ENCODE measurements around the gene GUCA2A.

Gene GUCA2A

GRCh38 chr1:42158189-42158588 is 6.4 kb downstream of the GUCA2A start:
- no peaks in the 10 kb centered on the region for H3K36me3 ChIP-seq (ENCODE audit: insufficient read depth, low read length)
- H3K9me3 ChIP-seq (ENCODE audit: low read length) = peaks cover 6% of the 10 kb centered on the region
- no peaks in the 10 kb centered on the region for H3K27me3 ChIP-seq (ENCODE audit: insufficient read depth, low read length)
- H3K4me3 ChIP-seq (ENCODE audit: low read length) = no peak overlapping the region
- H2AFZ ChIP-seq (ENCODE audit: low read depth, low read length) = no peak overlapping the region
- H3K4me1 ChIP-seq (ENCODE audit: insufficient read depth, low read length) = no peaks in the 10 kb centered on the region

DNA sequence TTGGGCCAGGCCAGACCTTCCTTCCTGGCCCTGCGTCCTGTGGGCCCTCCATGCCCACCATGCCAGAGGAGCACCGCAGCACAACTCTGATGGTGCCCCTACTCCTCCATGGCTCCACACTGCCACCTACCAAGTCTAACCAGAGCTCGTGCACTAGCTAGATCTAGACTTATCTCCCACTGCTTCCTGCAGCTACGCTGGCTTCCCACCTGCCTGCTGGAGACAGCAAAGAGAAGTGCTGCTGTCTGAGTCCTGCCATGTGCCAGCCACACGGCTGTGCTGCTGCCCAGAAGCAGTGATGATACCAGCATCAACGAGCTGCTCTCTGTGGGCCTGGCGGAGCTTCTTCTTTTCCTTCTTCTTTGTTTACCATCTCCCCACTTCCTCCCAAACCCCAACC is 6.9 kb downstream of the GUCA2A start:
- Histone ChIP-seq H3K27me3 (ENCODE audit: insufficient read depth, low read length) (peaks cover 2% of the 10 kb centered on the region), H3K9me3 (ENCODE audit: low read length) (peaks cover 6% of the 10 kb centered on the region), H2AFZ (ENCODE audit: low read depth, low read length) (no peak overlapping the region), H3K4me3 (ENCODE audit: low read length) (no peak overlapping the region), H3K36me3 (ENCODE audit: insufficient read depth, low read length) (no peaks in the 10 kb centered on the region), H3K4me1 (ENCODE audit: insufficient read depth, low read length) (no peaks in the 10 kb centered on the region)

GRCh38 chr1:42155362-42155761 is 9.2 kb downstream of the GUCA2A start:
- Histone ChIP-seq H3K36me3 (ENCODE audit: insufficient read depth, low read length) (no peaks in the 10 kb centered on the region), H3K4me3 (ENCODE audit: low read length) (no peak overlapping the region), H3K9me3 (ENCODE audit: low read length) (peaks cover 2% of the 10 kb centered on the region), H3K4me1 (ENCODE audit: insufficient read depth, low read length) (no peaks in the 10 kb centered on the region), H3K27me3 (ENCODE audit: insufficient read depth, low read length) (peaks cover 2% of the 10 kb centered on the region), H2AFZ (ENCODE audit: low read depth, low read length) (no peak overlapping the region)

DNA sequence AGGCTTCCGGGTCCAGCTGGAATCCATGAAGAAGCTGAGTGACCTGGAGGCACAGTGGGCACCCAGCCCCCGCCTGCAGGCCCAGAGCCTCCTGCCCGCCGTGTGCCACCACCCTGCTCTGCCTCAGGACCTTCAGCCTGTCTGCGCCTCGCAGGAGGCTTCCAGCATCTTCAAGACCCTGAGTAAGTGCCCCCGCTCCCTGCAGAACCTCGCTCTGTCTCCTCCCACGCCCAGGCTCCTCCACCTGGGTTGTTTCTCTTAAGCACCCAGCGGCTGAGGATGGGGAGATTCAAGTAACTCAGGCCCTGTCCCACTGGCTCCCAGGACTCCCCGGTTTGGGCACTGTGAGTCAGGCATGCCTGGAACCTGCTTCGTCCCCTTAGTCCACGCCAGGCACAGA is 9.9 kb downstream of the GUCA2A start:
- peaks cover 2% of the 10 kb centered on the region for H3K9me3 ChIP-seq (ENCODE audit: low read length)
- no peaks in the 10 kb centered on the region for H3K4me1 ChIP-seq (ENCODE audit: insufficient read depth, low read length)
- H3K27me3 ChIP-seq (ENCODE audit: insufficient read depth, low read length) = peaks cover 2% of the 10 kb centered on the region
- H2AFZ ChIP-seq (ENCODE audit: low read depth, low read length) = no peak overlapping the region
- H3K36me3 ChIP-seq (ENCODE audit: insufficient read depth, low read length) = no peaks in the 10 kb centered on the region
- no peak overlapping the region for H3K4me3 ChIP-seq (ENCODE audit: low read length)

- Histone ChIP-seq H3K4me3 (ENCODE audit: low read length) (no peak overlapping the region), H2AFZ (ENCODE audit: low read depth, low read length) (no peak overlapping the region), H3K36me3 (ENCODE audit: insufficient read depth, low read length) (no peaks in the 10 kb centered on the region), H3K4me1 (ENCODE audit: insufficient read depth, low read length) (no peaks in the 10 kb centered on the region), H3K27me3 (ENCODE audit: insufficient read depth, low read length) (peaks cover 2% of the 10 kb centered on the region), H3K9me3 (ENCODE audit: low read length) (peaks cover 2% of the 10 kb centered on the region)
Observed at GRCh38 chr1:42153624-42154023, 10.9 kb downstream of the GUCA2A start.

- H3K27me3 ChIP-seq (ENCODE audit: insufficient read depth, low read length) = peaks cover 2% of the 10 kb centered on the region
- H3K36me3 ChIP-seq (ENCODE audit: insufficient read depth, low read length) = no peaks in the 10 kb centered on the region
- no peaks in the 10 kb centered on the region for H3K4me1 ChIP-seq (ENCODE audit: insufficient read depth, low read length)
- peaks cover 2% of the 10 kb centered on the region for H3K9me3 ChIP-seq (ENCODE audit: low read length)
- no peak within 1 kb of the TSS for H3K4me3 ChIP-seq (ENCODE audit: low read length)
- no peak within 1 kb of the TSS for H2AFZ ChIP-seq (ENCODE audit: low read depth, low read length)
Observed at GRCh38 chr1:42152907-42153600, 11.5 kb downstream of the GUCA2A start, which contains the start of gene GUCA2B. TSS of gene GUCA2B (plus strand) at chr1:42153410. CDS start at chr1:42153451, 41 bp downstream.

GRCh38 chr1:42152119-42152518 is 12.4 kb downstream of the GUCA2A start:
- H3K9me3 ChIP-seq (ENCODE audit: low read length) = peaks cover 2% of the 10 kb centered on the region
- H3K27me3 ChIP-seq (ENCODE audit: insufficient read depth, low read length) = peaks cover 2% of the 10 kb centered on the region
- no peaks in the 10 kb centered on the region for H3K4me1 ChIP-seq (ENCODE audit: insufficient read depth, low read length)
- H3K36me3 ChIP-seq (ENCODE audit: insufficient read depth, low read length) = no peaks in the 10 kb centered on the region
- no peak overlapping the region for H3K4me3 ChIP-seq (ENCODE audit: low read length)
- H2AFZ ChIP-seq (ENCODE audit: low read depth, low read length) = no peak overlapping the region

DNA sequence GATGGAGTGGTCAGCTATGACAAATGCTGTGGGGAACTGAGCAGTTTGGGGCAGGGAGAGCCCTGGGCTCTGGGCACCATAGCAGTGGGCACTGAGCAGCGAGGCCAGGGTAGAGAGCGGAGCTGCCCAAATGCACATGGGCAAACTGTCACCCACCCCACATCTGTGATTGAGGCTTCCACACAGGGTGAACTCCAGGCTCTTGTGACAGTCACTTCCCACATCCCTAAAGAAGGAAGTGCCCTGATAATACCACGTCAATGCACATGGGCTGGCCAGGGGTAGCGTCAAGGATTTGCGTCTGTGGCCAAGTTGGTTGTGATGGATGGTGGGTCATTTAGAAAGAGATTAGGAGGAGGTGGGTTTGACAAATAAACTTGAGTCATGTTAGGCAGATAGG is 13.9 kb downstream of the GUCA2A start:
- no peak overlapping the region for H3K4me3 ChIP-seq (ENCODE audit: low read length)
- H3K36me3 ChIP-seq (ENCODE audit: insufficient read depth, low read length) = no peaks in the 10 kb centered on the region
- no peaks in the 10 kb centered on the region for H3K4me1 ChIP-seq (ENCODE audit: insufficient read depth, low read length)
- no peak overlapping the region for H2AFZ ChIP-seq (ENCODE audit: low read depth, low read length)
- H3K9me3 ChIP-seq (ENCODE audit: low read length) = peaks cover 2% of the 10 kb centered on the region
- H3K27me3 ChIP-seq (ENCODE audit: insufficient read depth, low read length) = peaks cover 2% of the 10 kb centered on the region

DNA sequence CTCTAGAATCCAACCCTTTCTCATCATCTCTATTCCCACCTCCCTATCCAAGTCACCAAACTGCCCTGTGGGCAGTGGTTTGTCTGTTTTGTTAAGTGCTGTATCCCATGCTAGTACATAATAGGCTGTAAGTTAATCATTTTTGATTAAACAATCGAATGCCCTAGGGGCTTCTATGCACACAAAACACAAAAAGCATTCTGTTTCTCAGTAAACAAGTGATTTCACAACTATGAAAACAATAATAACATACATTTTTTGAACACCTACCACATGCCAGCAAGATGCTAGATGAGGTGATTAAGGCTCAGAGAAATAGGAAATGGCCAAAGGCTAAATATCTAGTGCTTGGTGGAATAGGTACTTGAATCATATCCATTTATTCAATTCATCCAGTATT is 16.4 kb downstream of the GUCA2A start:
- Histone ChIP-seq H3K4me1 (ENCODE audit: insufficient read depth, low read length) (peaks cover 9% of the 10 kb centered on the region), H3K27me3 (ENCODE audit: insufficient read depth, low read length) (peaks cover 2% of the 10 kb centered on the region), H2AFZ (ENCODE audit: low read depth, low read length) (no peak overlapping the region), H3K9me3 (ENCODE audit: low read length) (no peaks in the 10 kb centered on the region), H3K4me3 (ENCODE audit: low read length) (no peak overlapping the region), H3K36me3 (ENCODE audit: insufficient read depth, low read length) (no peaks in the 10 kb centered on the region)

DNA sequence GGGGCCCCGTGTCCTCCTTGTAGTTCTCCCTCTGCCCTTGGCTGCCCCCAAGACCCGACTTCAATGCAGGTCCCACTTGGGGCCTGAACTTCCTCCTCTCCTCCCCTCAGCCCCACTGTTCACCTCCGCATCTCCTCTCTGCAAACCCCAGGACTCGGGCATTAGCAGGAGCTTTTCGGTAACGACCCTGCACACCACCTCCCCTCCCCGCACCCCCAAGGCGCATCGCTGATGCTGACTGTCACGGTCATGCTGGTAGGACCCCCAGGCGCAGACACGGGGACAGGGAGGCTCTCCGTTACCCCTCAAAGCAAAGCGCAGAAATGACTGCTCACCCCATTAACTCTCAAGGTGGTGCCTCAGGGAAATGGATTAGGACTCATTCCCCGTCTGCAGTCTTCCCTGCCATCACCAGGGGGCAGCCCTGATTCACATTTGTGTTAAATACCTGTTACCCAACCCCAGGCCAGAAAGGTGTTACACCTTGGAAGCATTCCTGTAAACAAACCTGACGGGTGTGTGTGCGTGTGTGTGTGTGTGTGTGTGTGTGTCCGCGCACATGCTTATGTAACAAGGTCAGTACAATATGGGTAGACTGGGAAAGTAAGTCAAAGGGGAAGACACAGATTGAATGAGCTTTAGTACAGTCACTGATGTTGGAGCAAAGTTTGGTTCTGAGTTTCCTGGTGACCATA is 17.8 kb downstream of the GUCA2A start:
- Histone ChIP-seq H2AFZ (ENCODE audit: low read depth, low read length) (no peak overlapping the region), H3K4me3 (ENCODE audit: low read length) (no peak overlapping the region), H3K4me1 (ENCODE audit: insufficient read depth, low read length) (peaks cover 9% of the 10 kb centered on the region), H3K9me3 (ENCODE audit: low read length) (no peaks in the 10 kb centered on the region), H3K36me3 (ENCODE audit: insufficient read depth, low read length) (no peaks in the 10 kb centered on the region), H3K27me3 (ENCODE audit: insufficient read depth, low read length) (no peaks in the 10 kb centered on the region)

- no peaks in the 10 kb centered on the region for H3K27me3 ChIP-seq (ENCODE audit: insufficient read depth, low read length)
- H3K9me3 ChIP-seq (ENCODE audit: low read length) = no peaks in the 10 kb centered on the region
- no peak overlapping the region for H3K4me3 ChIP-seq (ENCODE audit: low read length)
- H3K36me3 ChIP-seq (ENCODE audit: insufficient read depth, low read length) = no peaks in the 10 kb centered on the region
- H3K4me1 ChIP-seq (ENCODE audit: insufficient read depth, low read length) = peaks cover 9% of the 10 kb centered on the region
- no peak overlapping the region for H2AFZ ChIP-seq (ENCODE audit: low read depth, low read length)
Observed at GRCh38 chr1:42145764-42146625, 18.6 kb downstream of the GUCA2A start.

DNA sequence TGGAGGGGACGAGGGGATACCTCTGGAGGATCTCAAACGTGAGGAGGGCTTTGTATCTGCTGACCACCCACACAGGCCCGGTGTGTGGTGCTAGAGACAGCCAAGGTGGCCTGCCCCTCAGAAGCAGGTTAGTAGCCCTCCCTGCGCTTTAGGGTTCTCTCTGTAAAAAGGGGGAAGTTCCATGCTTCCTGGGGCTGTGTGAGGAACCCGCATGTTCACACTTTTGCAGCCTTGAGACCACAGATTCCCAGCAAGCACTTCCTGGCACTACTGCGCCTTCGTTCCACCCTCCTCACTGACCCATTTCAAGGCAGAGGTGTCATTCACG is 19.2 kb downstream of the GUCA2A start:
- Histone ChIP-seq H3K9me3 (ENCODE audit: low read length) (no peaks in the 10 kb centered on the region), H3K4me3 (ENCODE audit: low read length) (no peak overlapping the region), H3K27me3 (ENCODE audit: insufficient read depth, low read length) (no peaks in the 10 kb centered on the region), H3K4me1 (ENCODE audit: insufficient read depth, low read length) (peaks cover 9% of the 10 kb centered on the region), H3K36me3 (ENCODE audit: insufficient read depth, low read length) (no peaks in the 10 kb centered on the region), H2AFZ (ENCODE audit: low read depth, low read length) (no peak overlapping the region)

GRCh38 chr1:42144711-42145388 is 19.7 kb downstream of the GUCA2A start:
- no peaks in the 10 kb centered on the region for H3K9me3 ChIP-seq (ENCODE audit: low read length)
- H2AFZ ChIP-seq (ENCODE audit: low read depth, low read length) = no peak overlapping the region
- H3K27me3 ChIP-seq (ENCODE audit: insufficient read depth, low read length) = no peaks in the 10 kb centered on the region
- H3K4me1 ChIP-seq (ENCODE audit: insufficient read depth, low read length) = peaks cover 9% of the 10 kb centered on the region
- H3K36me3 ChIP-seq (ENCODE audit: insufficient read depth, low read length) = no peaks in the 10 kb centered on the region
- H3K4me3 ChIP-seq (ENCODE audit: low read length) = no peak overlapping the region

All from neuron (in vitro differentiated cells).